ENCODE data around the gene GP9. TPM values are rescaled to one million over a fixed set of nuclear protein-coding genes. Genes with fewer than 3 reads are reported as not detected.

Gene GP9
- total and polyA plus RNA-seq, 9 of the 15 experiments (the other 6 are each of a cell fraction or from before 2014, with no cell fraction given), result not detected

- no peaks in the 10 kb centered on the region for H3K27me3 ChIP-seq (ENCODE audit: control insufficient read depth in 2 of 2, insufficient read depth in 2 of 2, low read length in 2 of 2)
- intact Hi-C loops (cut with micrococcal nuclease) (loop anchor here (5.0 to 10.0 kb wide), 2 partner anchors 60 to 112 kb away; no protein-coding TSS in a partner anchor), in situ Hi-C loops (cut with MboI) (loop anchor here (10.0 kb wide), 1 partner anchor 110 kb away; no protein-coding TSS in a partner anchor)
- DNase-seq (ENCODE audit: extremely low read depth in 1 of 4, low spot score in 3 of 4) (no peak), FAIRE-seq (no peak), ATAC-seq (no peak)
- no peak overlapping the region for H3K9ac ChIP-seq (ENCODE audit: insufficient read depth in 1 of 2, low read depth in 2 of 2, low read length in 2 of 2)
- no peaks in the 10 kb centered on the region for H3K9me1 ChIP-seq (ENCODE audit: control insufficient read depth, insufficient read depth, low read length)
- ChIA-PET CTCF (ENCODE audit: low intra/inter-chr PET ratio) (no interaction called here), POLR2A (interaction anchor here (0.6 kb wide), 1 partner anchor 39 kb away, joined by 3 read pairs; no protein-coding TSS in a partner anchor)
- no peaks in the 10 kb centered on the region for H4K20me1 ChIP-seq (replicated peaks; ENCODE audit: control insufficient read depth, insufficient read depth, low read length)
- no peaks in the 10 kb centered on the region for H3K79me2 ChIP-seq (ENCODE audit: control insufficient read depth, insufficient read depth, low read length)
- BruUV-seq (replicated peaks), result no TSS peak
- no peak overlapping the region for H3K4me2 ChIP-seq (ENCODE audit: insufficient read depth, low read length)
- H3K27ac ChIP-seq (ENCODE audit: extremely low read depth, low read depth, low read length), result no peak overlapping the region
- no peaks in the 10 kb centered on the region for H3K36me3 ChIP-seq (ENCODE audit: control insufficient read depth, insufficient read depth, low read length)
- H3K4me1 ChIP-seq (replicated peaks in 1 of 2; ENCODE audit: control insufficient read depth in 2 of 2, insufficient read depth in 2 of 2, low read length in 2 of 2), result peaks cover 6 to 10% of the 10 kb centered on the region in 2 experiments; a peak in 4 of 5 replicates
- no peak overlapping the region for H2AFZ ChIP-seq (ENCODE audit: low read depth, low read length)
- WGBS (ENCODE audit: insufficient coverage, low coverage, missing lambda C conversion rate), result 49% methylated on average over 4 of the region's 6 CpGs
- no peak overlapping the region for H3K4me3 ChIP-seq
- no peak for TF ChIP-seq STAT5B (CRISPR knock-in tag; IDR thresholded peaks at IDR 0.05)
- TF ChIP-seq POLR2A (conservative IDR thresholded peaks at IDR 0.05), result no peak
- TF ChIP-seq STAG1 (CRISPR knock-in tag; IDR thresholded peaks at IDR 0.05; ENCODE audit: borderline replicate concordance), result no peak
- no peaks in the 10 kb centered on the region for H3K9me3 ChIP-seq (replicated peaks; ENCODE audit: control insufficient read depth, insufficient read depth, low read depth, low read length)
Observed at GRCh38 chr3:129084501-129084900, 23.9 kb downstream of the GP9 start.

DNA sequence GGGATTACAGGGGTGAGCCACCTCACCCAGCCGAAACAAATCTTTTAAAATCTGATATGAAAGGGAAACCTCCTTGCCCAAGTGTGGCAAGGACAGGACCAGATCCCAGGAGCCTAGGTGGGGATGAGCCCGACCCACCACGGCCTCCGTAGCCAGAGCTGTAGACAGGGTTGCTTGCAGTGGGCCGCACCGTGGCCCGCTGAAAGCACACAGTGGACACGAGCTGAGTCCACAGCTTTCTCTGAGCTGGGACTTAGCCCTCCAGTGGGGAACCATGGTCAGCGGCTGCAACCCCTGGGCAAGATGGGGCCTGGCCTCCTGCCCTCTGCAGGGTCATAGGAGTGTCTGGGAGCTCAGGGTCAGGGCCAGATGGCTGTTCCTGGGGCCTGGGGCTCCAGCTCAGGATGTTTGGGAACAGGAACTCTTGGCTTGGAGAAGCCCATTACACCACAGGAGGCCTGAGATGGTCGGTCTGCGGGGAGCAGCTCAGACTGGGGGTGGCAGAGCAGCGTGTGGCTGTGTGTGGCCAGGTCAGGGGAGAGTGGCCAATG lies 24.7 kb downstream of the GP9 start:
- DNase-seq (ENCODE audit: extremely low read depth in 1 of 4, low spot score in 3 of 4) (no peak), ATAC-seq (no peak), FAIRE-seq (no peak)
- Histone ChIP-seq H3K4me1 (replicated peaks in 1 of 2; ENCODE audit: control insufficient read depth in 2 of 2, insufficient read depth in 2 of 2, low read length in 2 of 2) (peaks cover 6 to 10% of the 10 kb centered on the region in 2 experiments; a peak in 4 of 5 replicates), H4K20me1 (replicated peaks; ENCODE audit: control insufficient read depth, insufficient read depth, low read length) (no peaks in the 10 kb centered on the region), H3K4me3 (no peak overlapping the region), H3K27ac (ENCODE audit: extremely low read depth, low read depth, low read length) (no peak overlapping the region), H3K79me2 (ENCODE audit: control insufficient read depth, insufficient read depth, low read length) (no peaks in the 10 kb centered on the region), H3K9me3 (replicated peaks; ENCODE audit: control insufficient read depth, insufficient read depth, low read depth, low read length) (no peaks in the 10 kb centered on the region), H3K9ac (ENCODE audit: insufficient read depth in 1 of 2, low read depth in 2 of 2, low read length in 2 of 2) (peak overlapping the region in 1 of 2 experiments; percentile 35; a peak in 1 of 4 replicates), H3K4me2 (ENCODE audit: insufficient read depth, low read length) (no peak overlapping the region), H2AFZ (ENCODE audit: low read depth, low read length) (no peak overlapping the region), H3K27me3 (ENCODE audit: control insufficient read depth in 2 of 2, insufficient read depth in 2 of 2, low read length in 2 of 2) (no peaks in the 10 kb centered on the region), H3K36me3 (ENCODE audit: control insufficient read depth, insufficient read depth, low read length) (no peaks in the 10 kb centered on the region), H3K9me1 (ENCODE audit: control insufficient read depth, insufficient read depth, low read length) (no peaks in the 10 kb centered on the region)
- in situ Hi-C loops (cut with MboI) (loop anchor here (10.0 kb wide), 1 partner anchor 110 kb away; no protein-coding TSS in a partner anchor), intact Hi-C loops (cut with micrococcal nuclease) (loop anchor here (10.0 kb wide), 1 partner anchor 60 kb away; no protein-coding TSS in a partner anchor)
- ChIA-PET CTCF (ENCODE audit: low intra/inter-chr PET ratio) (no interaction called here), POLR2A (interaction anchor here (0.6 to 1.2 kb wide), 2 partner anchors 17 to 22 kb away, joined by 3 to 4 read pairs; no protein-coding TSS in a partner anchor)
- BruUV-seq (replicated peaks), result no TSS peak
- peak; percentile 37; the same call in 1 of the 2 replicates for TF ChIP-seq POLR2G (IDR thresholded peaks at IDR 0.05; ENCODE audit: low read depth, low read length)
- TF ChIP-seq PTBP1 (IDR thresholded peaks at IDR 0.05; ENCODE audit: low read depth, low read length), result no peak
- WGBS (ENCODE audit: insufficient coverage, low coverage, missing lambda C conversion rate), result 73% methylated on average over 5 of the region's 12 CpGs
